SHP77 treated with DMSO at 0.1 percent for 48 hours (cell line): ENCODE results near the gene SLC17A7.
A peak's percentile ranks its signal among the peaks of the same experiment; 100 is the strongest.
"Not testable (repeated sequence)": the region's sequence is repeated elsewhere in the genome, so short reads cannot be mapped to it uniquely, and the experiment has no call there.

ENCODE experiments used
- DNase-seq: peaks from one replicate; lab custom pipeline; 2025; lab: John Stamatoyannopoulos, UW

SLC17A7 gene

DNA sequence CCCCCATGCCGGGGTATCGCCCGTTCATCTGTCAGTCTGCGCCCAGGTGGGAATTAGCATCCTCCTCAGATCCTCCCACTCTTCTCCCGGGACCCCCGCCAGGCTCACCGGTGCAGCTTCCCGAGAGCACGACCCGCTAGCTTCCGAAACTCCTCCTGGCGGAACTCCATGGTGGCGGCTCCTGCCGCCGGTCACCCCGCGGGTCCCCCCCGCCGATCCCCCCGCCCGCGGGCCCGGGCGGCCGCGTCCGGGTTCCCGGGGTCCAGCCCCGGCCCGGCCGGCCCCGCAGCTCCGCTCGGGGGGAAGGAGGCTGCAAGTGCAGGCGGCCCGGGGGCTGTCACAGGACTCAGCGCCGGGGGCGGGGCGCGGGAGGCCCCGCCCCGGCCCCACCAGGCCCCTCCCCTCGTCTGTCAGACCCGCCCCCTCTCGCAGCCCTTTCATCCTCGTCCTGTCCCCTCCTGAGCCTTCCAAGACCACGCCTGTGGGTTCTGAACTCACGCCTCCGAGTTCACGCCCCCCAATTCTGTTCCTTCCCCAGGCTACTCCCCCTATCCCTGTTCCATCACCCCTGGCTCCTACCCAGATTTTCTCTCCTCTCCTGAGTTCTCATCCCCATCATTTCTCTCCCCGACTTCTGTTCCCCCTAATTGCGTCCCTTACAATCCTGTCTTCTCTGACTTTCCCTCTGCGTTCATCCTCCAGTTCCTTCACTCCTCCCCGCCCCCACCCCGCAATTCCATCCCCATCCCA is at the start of gene SLC17A7:
SLC17A7 (minus strand) TSS at position 318 of the 750 bp plus-strand sequence; CDS start at position 170, 148 bp downstream.
- DNase-seq = no peak

DNA sequence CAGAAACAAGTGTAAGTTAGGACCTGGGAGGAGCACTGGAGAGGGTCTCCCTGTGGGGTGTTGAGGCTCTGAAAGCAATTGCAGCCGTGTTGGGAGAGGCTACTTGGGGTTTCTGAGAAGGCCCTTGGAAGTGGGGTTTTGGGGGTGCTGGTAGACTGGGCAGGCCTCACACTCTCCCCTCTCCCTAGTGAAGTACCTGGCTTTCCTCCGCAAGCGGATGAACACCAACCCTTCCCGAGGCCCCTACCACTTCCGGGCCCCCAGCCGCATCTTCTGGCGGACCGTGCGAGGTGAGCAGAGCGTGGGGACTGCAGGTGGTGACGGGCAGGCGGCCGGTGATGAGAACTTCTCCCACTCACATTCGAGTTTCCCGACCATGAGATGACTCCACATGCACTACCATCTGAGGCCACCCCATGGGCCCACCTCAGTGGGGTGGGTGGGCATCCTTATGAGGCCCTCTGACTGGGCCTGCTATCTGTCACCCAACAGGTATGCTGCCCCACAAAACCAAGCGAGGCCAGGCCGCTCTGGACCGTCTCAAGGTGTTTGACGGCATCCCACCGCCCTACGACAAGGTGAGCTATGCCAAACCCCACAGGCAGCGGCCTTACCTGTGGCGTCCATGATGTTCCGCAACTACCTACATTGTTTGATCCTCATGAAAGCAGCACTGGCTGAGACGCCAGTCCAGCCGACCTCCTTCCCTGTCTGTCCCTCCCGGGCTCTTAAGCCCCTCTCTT is 49.1 kb upstream of the SLC17A7 start:
- no peak for DNase-seq

DNA sequence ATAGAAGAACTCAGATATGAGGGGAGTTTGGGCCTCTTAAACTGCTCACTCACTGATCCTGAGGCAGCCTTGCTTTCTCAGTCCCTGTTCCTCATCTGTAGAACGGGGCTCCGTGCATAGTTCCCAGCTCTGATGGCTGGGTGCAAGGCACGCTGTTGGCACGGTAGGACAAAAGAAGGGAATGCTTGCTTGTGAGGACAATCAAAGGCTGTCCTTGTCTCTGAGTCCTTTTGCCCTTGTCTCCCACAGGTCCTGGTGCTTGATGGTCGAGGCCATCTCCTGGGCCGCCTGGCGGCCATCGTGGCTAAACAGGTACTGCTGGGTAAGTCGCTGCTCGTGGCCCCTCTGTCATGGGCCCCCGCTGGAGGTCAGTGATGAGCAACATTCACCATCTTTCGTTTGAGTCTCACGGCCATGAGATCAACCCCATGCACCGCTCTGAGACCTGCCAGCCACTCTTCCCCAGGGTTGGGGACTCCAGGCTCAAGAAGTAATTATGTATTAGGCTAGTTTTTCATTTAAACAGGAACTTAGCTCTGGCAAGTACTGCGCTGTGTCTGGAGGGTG is 48.4 kb upstream of the SLC17A7 start:
- no peak for DNase-seq

DNA sequence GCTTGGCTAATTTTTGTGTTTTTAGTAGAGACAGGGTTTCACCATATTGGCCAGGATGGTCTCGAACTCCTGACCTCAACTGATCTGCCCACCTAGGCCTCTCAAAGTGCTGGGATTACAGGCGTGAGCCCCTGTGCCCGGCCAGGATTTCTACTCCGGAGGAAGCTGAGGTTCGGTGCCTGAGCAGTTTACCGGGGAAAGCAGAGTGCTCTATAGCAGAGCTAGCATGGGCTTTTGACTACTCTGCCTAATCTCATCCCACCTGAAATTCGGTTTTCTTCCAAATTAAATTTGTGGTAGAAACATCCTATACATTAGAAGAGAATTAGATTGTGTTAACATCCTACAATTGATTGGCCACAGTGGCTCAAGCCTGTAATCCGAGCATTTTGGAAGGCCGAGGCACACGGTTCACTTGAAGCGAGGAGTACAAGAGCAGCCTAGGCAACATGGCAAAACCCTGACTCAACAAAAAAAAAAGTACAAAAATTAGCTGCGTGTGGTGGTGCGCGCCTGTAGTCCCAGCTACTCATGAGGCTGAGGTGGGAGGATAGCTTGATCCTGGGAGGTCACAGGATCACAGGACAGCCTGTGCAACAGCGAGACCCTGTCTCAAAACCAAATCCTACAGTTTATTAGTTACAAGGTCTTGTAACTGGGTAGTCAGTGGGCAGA is 47.7 kb upstream of the SLC17A7 start:
- no peak for DNase-seq

DNA sequence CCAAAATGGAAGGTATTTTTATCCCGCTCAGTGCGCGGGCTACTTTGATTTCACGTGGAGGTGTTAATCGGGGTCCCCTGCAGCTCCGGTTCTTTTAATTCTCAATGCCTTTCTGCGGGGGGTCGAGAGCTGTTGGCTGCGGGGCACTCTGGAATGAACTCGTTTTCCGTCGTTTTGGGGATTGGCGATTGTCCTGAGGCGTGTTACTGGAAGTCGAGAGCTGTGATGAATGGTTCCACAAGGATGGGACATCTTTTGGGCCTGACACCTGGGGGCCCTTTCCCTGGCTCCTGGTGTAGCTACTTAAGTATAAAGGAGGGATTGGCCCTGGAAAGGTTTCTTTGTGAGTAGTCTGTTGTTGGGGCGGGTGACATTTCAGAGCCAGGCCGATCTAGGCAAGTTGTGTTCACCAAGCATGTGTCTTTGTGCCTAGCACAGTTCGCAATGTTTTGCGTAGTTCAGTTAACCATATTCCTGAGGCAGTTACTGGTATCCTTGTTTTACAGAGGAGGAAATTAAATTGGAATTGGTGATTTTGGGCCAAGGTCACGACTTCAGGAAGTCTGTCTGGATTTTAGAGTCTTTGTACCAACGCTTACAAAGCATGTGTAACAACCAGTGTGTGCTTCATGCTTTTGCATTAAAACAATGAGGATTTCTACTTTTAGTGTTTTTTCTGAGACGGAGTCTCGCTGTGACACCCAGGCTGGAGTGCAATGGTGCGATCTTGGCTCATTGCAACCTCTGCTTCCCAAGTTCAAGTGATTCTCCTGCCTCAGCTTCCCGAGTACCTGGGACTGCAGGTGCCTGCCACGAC is 46.9 kb upstream of the SLC17A7 start:
- DNase-seq = no peak

DNA sequence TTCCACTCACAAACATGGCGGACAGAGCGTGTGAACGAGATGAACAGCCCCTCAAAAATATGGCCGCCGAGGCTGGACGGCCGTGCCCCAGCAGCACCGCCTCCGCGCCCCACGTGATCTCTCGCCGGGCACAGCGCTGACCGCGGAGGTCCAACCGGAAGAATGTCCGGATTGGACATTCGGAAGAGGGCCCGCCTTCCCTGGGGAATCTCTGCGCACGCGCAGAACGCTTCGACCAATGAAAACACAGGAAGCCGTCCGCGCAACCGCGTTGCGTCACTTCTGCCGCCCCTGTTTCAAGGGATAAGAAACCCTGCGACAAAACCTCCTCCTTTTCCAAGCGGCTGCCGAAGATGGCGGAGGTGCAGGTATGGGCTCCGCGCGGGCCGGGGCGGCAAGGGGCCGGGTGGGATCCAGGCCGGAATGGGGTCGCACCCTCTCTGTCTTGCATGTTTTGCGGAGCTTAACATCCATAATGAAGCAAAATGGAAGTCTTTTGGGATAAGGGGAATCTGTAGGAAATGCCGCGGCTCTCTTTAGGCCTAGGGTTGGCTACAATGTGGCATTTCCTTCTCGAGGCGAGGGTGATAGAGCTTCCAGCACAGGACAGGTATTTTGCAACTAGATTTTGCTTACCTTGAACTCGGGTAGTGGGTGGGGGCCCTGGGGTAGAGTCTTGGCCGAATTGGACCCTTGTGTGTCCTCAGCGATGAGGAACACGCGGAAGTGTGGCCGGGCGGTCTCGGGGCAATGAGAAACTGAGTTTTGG is 46.1 kb upstream of the SLC17A7 start, which contains the start of gene RPL13A:
RPL13A (plus strand) TSS at position 332 of the 769 bp plus-strand sequence; CDS start at position 354, 22 bp downstream.
- peak; percentile 95 for DNase-seq

DNA sequence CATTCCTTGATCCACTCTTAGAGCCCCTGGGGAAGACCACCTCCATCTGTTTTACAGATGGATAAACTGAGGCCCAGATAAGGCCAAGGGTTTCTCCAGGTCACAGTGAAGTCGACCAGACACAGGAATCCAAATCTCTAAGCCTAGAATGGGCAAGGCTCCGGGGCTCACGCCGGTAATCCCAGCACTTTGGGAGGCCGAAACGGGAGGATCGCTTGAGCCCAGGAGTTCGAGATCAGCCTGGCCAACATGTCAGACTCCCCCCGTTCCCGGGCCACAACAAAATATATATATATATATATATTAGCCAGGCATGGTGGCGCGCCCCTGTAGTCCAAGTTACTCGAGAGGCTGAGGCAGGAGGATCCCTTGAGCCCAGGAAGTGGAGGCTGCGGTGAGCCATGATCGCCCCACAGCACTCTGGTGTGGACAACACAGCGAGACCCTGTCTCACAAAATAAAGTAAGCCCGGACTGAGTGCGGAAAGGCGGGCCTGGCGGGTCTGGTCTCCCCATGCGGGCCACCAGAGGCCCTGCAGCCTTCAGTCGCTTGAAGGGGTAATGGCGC is 45.5 kb upstream of the SLC17A7 start:
- DNase-seq = no peak

DNA sequence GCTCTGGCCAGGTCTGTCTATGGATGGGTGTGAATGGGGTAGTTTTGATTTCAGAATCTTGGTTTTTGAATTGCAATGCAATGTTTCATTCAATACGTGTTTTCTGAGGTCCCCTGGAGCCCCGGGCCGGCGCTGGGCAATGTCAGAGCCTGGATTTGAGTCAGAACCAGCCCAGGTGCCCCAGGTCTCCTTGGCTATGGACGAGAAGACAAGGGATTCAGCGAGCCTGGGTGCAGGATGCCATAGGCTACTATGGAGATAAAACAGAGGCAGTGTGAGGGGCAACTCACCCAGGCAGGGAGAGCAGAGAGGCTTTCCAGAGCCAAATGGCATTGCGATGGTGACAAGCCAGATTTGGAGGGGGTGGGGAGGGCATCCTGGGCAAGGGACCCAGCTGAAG is 44.9 kb upstream of the SLC17A7 start:
- DNase-seq = no peak

DNA sequence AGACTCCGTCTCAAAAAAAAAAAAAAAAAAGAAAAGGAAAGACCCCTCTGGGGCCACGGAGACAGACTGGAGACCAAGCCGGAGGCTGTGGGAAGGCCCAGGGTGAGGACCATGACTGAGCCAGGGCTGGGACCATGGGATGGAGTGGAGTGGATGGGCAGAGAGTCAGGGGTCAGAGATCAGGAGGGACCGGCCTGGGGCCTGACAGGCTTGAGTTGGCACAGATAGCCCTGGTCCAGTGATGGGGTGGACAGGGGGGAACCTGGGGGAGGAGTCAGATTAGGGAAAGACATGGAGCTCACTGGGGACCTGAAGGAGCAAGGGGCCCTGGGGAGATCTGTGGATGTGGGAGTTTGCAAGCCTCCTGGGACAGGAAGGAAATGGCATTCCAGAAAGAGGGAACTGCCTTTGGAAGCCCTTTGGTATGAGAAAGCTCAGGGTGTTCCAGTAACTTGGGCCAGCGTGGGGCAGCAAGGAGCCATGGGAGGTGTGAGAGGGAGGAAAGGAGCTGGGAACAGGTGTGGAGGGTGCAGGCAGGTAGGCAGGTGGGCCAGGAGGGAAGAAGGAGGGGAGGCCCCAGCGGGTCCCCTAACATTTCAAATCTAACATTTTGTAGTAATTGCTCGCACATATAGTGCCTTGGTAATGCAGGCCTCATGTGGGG is 39.8 kb upstream of the SLC17A7 start:
- no peak for DNase-seq

DNA sequence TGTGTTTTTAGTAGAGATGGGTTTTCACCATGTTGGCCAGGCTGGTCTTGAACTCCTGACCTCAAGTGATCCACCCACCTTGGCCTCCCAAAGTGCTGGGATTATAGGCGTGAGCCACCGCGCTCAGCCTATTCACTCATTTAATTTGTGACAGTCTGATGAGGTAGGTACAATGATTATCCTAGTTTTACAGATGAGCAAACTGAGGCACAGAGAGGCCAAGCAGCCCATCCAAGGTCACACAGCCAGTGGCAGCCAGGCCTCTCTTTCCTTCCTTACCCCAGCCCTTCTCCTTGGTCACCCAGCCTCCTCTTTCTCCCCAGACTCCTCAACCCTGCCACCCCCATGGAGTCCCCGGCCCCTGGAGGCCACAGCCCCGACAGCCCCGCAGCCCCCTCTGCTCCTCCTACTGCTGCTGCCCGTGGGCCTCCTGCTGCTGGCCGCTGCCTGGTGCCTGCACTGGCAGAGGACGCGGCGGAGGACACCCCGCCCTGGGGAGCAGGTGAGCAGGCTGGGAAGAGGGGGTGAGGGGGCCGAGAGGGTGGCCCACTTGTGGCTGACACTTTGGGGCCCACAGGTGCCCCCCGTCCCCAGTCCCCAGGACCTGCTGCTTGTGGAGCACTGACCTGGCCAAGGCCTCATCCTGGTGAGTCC is 38.8 kb upstream of the SLC17A7 start:
- no peak for DNase-seq

DNA sequence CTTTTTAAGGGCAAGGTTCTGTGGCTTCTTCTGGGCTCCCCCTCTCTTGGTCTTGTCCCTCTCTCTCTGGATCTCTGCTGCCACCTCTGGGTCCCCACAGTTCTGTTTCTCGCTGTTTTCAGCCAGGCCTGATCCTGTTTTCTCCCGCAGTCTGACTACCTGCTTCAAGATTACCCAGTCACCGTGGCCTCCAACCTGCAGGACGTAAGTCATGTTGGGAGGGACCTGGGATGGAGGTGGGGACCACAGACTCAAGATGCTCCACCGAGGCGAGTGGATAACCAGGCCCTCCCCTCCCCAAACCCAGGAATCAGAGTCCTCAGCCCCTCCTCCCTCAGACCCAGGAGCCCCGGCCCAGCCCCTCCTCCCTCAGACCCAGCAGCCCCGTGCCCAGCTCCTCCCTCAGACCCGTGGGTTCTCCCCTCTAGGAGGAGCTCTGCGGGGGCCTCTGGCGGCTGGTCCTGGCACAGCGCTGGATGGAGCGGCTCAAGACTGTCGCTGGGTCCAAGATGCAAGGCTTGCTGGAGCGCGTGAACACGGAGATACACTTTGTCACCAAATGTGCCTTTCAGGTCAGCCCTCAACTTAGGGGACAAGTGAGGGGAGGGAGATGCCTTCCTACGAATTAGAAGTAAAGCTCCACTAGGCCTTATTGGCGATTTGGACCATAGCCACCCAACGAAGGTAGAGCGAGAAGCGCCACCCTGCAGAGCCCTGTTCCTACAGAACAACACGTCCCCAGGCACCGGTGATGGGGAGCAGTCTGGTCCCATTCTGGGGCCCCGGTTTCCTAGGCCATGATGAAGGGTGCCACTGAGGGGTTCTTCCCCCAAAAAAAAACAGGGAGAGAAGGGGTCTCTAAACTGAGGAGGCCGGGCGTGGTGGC is 34.9 kb upstream of the SLC17A7 start:
- peak; percentile 22 for DNase-seq

DNA sequence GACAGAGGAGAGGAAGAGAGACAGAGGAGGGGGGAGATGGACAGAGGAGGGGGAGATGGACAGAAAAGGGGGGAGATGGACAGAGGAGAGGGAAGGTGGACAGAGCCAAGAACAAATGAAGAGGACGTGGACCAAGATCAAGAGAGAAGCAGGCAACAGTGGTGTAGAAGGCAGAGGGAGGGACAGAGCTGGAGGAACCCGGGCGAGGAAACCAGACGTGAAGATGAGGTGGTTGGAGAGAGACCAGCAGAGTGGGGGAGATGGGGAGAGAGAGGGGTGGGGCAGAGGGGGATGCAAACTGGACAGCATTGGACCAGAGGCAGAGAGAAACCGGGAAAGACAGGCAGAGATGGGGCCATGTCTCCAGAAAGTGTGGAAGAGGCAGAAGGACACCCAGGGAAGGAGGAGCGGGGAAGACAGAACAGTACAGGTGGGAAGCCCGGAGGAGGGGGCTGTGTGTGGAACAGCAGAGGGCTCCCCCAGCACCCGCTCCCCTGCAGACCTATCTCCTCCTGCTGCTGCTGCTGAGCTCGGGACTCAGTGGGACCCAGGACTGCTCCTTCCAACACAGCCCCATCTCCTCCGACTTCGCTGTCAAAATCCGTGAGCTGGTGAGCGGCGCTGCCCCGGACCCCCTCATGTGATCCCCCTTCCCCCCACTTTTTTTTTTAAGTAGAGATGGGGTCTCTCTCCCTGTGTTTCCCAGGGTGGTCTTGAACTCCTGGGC is 34.0 kb upstream of the SLC17A7 start:
- no peak for DNase-seq

DNA sequence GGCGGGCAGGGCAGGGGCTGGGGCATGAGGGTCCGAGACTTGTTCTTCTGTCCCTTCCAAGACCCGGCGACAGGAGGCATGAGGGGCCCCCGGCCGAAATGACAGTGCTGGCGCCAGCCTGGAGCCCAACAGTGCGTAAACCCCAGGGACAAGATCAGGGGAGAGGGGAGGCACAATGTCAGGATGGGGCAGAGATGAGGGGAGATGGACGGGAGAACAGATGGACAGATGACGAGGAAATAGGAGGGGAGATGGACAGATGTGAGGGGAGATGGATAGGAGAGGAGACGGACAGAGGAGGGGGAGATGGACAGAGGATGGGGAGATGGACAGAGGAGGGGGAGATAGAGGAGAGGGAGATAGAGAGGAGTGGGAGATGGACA is 33.2 kb upstream of the SLC17A7 start:
- no peak for DNase-seq

DNA sequence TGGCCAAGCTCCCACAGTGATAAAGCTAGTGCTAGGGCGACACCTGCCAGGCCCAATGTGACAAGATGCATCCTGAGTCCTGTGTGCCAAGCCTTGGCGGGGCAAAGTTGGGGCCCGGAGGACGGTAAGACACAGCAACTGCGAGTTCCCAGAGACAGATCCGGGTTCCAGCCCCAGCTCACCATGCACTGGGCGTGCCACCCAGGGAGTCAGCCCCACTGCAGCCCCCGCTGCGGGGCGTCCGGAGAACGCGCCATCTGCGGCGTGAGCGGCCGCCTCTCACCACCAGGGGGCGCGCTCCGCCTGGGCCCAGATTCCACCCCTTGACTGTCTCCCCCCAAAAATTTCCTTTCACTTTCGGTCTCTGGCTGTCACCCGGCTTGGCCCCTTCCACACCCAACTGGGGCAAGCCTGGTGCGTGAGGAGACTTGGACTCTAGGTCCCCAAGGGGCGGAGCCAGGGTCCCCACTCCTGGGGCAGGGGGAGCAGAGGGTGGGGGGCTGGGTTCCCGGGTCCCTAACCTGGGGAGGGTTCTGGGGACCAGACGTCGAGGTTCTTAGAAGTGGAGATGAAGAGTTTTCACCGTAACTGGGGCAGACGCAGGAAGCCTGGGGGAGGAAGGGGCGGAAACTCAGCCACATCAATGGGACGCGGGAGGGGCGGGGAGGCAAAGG is 32.7 kb upstream of the SLC17A7 start, which contains the start of gene FLT3LG:
FLT3LG (plus strand) TSS at position 348 of the 674 bp plus-strand sequence. CDS start 425 bp downstream, outside the sequence.
- no peak for DNase-seq

DNA sequence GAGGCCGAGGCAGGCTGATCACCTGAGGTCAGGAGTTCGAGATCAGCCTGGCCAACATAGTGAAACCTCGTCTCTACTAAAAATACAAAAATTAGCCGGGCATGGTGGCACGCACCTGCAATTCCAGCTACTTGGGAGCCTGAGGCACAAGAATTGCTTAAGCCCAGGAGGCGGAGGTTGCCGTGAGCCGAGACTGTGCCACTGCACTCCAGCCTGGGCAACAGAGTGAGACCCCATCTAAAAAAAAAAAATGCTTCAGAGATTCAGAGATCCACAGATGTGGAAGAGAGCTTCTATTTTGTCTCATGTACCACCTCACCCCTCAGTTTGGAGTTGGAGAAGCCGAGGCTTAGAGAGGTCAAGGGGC is 32.2 kb upstream of the SLC17A7 start:
- DNase-seq = not testable (repeated sequence)

DNA sequence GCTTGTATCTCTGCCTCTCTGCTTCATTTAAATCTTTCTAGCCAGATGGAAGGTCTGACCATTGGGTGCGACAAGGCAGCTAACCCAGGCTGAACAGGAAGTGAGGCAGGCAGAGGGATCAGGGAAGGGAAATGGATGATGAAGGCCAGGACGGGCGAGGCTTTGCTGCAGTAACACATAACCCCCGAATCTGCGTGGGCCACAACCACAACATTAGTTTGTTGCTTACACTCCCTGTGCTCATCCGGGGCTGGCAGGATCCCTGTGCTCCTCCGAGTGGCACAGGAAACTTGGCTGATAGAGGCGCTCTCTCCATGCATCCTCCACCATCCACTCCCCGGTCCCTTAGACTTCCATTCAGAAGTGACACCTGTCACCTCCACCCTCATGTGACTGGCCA is 31.6 kb upstream of the SLC17A7 start:
- DNase-seq = no peak

DNA sequence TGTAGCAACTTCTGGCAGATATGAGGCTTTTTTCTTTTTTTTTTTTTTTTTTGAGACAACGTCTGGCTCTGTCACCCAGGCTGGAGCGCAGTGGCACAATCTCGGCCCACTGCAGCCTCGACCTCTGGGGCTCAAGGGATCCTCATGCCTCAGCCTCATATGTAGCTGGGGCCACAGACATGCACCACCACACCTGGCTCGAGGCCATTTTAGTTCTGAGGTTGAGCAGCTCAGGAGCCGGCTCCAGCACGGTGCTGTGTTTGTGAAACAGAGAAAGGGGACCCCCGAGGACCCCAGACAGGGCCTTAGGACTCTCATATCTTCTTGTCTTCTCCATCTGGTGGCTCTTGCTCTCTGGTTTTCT is 29.3 kb upstream of the SLC17A7 start:
- DNase-seq = no peak
